Measurements from ENCODE around the gene KCNQ5.

DNA sequence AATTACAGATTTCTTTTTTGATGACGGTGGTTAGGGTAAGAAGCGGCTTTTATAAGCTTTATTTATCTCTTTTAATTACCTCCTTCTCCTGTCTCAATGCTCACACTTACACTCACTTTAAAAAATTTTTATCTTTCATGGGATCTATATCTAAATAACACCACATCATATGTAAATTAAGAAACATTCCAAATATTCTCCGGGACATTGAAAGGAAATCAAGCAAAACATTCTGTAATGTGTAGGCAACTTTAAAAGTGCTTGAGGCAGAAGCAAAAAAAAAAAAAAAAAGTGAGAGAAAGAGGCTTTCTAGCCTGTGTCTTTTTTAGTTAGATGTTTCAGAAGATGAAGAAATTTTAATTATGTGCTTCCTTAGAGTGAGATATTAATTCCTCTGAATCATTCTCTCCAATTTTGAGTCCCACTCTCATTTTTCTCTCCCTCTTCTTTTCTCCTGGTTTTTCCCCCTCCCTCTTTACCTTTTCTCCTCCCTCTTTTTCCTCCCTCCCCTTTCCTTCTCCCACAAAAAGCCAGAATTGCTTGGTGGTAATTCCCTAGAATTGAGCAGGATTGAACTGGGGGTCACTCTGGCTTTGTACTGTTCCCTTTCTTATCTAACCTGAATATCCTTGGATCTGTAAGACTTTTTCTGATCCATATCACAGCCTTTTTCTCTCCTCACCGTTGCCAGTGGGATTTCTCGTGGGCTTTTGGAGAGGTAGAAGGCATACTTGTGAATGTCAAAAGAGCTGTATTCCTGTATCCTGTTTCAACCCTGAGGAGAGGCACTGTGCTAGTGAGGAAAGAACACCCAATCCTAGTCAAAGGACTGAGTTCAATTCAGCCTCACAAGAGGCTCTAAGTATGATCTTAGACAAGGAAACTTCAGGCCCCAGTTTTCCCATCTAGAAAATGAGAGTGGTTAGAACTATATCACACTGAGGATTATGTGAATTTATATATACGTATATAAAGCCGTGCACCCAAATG is 30.4 kb downstream of the KCNQ5 start:
- TF ChIP-seq, protein P1, sequence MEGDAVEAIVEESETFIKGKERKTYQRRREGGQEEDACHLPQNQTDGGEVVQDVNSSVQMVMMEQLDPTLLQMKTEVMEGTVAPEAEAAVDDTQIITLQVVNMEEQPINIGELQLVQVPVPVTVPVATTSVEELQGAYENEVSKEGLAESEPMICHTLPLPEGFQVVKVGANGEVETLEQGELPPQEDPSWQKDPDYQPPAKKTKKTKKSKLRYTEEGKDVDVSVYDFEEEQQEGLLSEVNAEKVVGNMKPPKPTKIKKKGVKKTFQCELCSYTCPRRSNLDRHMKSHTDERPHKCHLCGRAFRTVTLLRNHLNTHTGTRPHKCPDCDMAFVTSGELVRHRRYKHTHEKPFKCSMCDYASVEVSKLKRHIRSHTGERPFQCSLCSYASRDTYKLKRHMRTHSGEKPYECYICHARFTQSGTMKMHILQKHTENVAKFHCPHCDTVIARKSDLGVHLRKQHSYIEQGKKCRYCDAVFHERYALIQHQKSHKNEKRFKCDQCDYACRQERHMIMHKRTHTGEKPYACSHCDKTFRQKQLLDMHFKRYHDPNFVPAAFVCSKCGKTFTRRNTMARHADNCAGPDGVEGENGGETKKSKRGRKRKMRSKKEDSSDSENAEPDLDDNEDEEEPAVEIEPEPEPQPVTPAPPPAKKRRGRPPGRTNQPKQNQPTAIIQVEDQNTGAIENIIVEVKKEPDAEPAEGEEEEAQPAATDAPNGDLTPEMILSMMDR (conservative IDR thresholded peaks at IDR 0.05 in 1 of 2, IDR thresholded peaks at IDR 0.05 in 1 of 2; ENCODE audit: low read depth in 1 of 2, low read length in 2 of 2), result no peak
- TF ChIP-seq EZH2 (IDR thresholded peaks at IDR 0.05; ENCODE audit: low read length, missing control alignments), result no peak
